ENCODE data around the gene SDCCAG8. TPM values are rescaled to one million over a fixed set of nuclear protein-coding genes. Genes with fewer than 3 reads are reported as not detected.

SDCCAG8 gene
- total RNA-seq, 4 donors from 2014 or later, result 21.6 to 62.7 (median 39.8) TPM

- TF ChIP-seq EP300 (IDR thresholded peaks at IDR 0.05) (no peak), CTCF (IDR thresholded peaks at IDR 0.05) (no peak), POLR2AphosphoS5 (IDR thresholded peaks at IDR 0.05) (no peak), POLR2A (IDR thresholded peaks at IDR 0.05) (no peak)
- Histone ChIP-seq H3K4me1 (no peaks in the 10 kb centered on the region), H3K9me3 (no peaks in the 10 kb centered on the region), H3K27ac (no peak overlapping the region), H3K27me3 (no peaks in the 10 kb centered on the region), H3K36me3 (peaks cover 5% of the 10 kb centered on the region), H3K4me3 (no peak overlapping the region)
- 77% methylated on average over 5 of the region's 5 CpGs for WGBS
- no peak for DNase-seq (ENCODE audit: low spot score in 2 of 2)
These were observed 245.2 kb downstream of the SDCCAG8 start for GRCh38 chr1:243501002-243501401.

DNA sequence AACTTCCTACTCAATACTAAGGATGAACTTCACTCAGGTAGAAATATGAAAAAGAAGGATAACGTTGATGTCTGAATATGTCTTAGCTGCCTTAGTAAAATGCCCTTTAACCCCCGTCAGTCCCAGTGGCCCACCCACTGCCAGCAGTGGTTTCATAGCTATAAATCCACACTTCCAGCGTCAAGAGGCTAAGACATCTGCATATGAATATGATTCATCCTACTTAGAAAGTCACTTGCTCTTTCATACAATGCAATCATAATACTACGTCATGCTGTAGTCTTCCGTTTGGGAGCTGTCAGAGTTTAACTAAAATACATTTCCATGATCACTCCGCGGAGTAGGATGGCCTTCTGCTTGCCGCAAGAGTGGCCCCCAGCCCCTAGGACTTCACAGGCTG, 247.3 kb downstream of the SDCCAG8 start:
- no peak overlapping the region for H3K27ac ChIP-seq
- H3K9me3 ChIP-seq, result no peaks in the 10 kb centered on the region
- TF ChIP-seq EP300 (IDR thresholded peaks at IDR 0.05), result no peak
- TF ChIP-seq POLR2A (IDR thresholded peaks at IDR 0.05), result no peak
- no peak for TF ChIP-seq CTCF (IDR thresholded peaks at IDR 0.05)
- no peak for TF ChIP-seq POLR2AphosphoS5 (IDR thresholded peaks at IDR 0.05)
- H3K36me3 ChIP-seq, result peaks cover under 1% of the 10 kb centered on the region
- no peaks in the 10 kb centered on the region for H3K27me3 ChIP-seq
- no peaks in the 10 kb centered on the region for H3K4me1 ChIP-seq
- H3K4me3 ChIP-seq, result no peak overlapping the region
- DNase-seq (ENCODE audit: low spot score in 2 of 2), result no peak
- WGBS, result 86% methylated on average over 8 of the region's 8 CpGs

- no peaks in the 10 kb centered on the region for H3K27me3 ChIP-seq
- 82% methylated on average over 10 of the region's 10 CpGs for WGBS
- no peak overlapping the region for H3K4me3 ChIP-seq
- H3K36me3 ChIP-seq, result peaks cover 6% of the 10 kb centered on the region
- no peaks in the 10 kb centered on the region for H3K4me1 ChIP-seq
- H3K27ac ChIP-seq, result no peak overlapping the region
- no peak for TF ChIP-seq POLR2A (IDR thresholded peaks at IDR 0.05)
- TF ChIP-seq EP300 (IDR thresholded peaks at IDR 0.05), result no peak
- no peak for TF ChIP-seq POLR2AphosphoS5 (IDR thresholded peaks at IDR 0.05)
- no peak for TF ChIP-seq CTCF (IDR thresholded peaks at IDR 0.05)
- no peak for DNase-seq (ENCODE audit: low spot score in 2 of 2)
- no peaks in the 10 kb centered on the region for H3K9me3 ChIP-seq
These were observed 250.3 kb downstream of the SDCCAG8 start for GRCh38 chr1:243505986-243506689.

DNA sequence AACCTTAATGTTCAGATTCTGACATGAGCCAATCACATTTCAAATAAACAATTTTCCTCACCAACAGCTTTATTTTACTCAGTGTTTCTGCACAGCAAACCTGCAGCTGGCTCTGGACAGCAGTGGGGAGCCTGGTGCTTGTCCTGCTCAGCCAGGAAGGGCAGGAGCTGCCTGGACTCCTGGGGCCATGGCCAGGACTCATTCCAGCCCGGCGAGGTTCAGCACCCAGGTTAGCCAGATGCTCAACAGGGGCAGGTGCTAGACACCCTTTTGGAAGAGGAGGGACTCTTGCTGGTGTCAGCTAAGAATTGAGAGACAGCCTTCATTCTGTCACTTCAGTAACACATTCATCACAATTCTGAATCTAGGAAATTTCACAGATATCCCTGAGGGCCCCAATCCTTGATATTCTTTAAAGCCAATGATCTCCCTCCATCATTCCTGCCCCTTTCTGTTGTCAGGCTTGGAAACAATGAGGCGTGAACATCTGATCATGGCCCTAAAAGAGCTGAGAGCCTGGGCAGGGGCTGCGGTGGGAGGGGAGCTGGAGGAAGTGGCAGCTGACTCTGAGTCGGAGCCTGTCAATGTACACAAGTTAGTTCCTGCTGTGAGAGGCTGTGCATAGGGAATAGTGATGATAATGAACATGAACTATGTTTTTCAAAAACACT, 251.3 kb downstream of the SDCCAG8 start:
- no peak for TF ChIP-seq CTCF (IDR thresholded peaks at IDR 0.05)
- no peak for TF ChIP-seq EP300 (IDR thresholded peaks at IDR 0.05)
- TF ChIP-seq POLR2A (IDR thresholded peaks at IDR 0.05), result no peak
- no peaks in the 10 kb centered on the region for H3K4me1 ChIP-seq

GRCh38 chr1:243507672-243508302, 251.9 kb downstream of the SDCCAG8 start:
- no peak overlapping the region for H3K27ac ChIP-seq
- TF ChIP-seq POLR2A (IDR thresholded peaks at IDR 0.05) (no peak), EP300 (IDR thresholded peaks at IDR 0.05) (no peak), POLR2AphosphoS5 (IDR thresholded peaks at IDR 0.05) (no peak), CTCF (IDR thresholded peaks at IDR 0.05) (no peak)
- H3K4me1 ChIP-seq, result no peaks in the 10 kb centered on the region
- no peaks in the 10 kb centered on the region for H3K9me3 ChIP-seq
- peaks cover 6% of the 10 kb centered on the region for H3K36me3 ChIP-seq
- H3K4me3 ChIP-seq, result no peak overlapping the region
- no peaks in the 10 kb centered on the region for H3K27me3 ChIP-seq
- DNase-seq (ENCODE audit: low spot score in 2 of 2), result no peak
- WGBS, result 82% methylated on average over 8 of the region's 8 CpGs

More for the DNA sequence above, 251.3 kb downstream of the SDCCAG8 start:
- WGBS, result 79% methylated on average over 4 of the region's 5 CpGs
- Histone ChIP-seq H3K36me3 (peaks cover 6% of the 10 kb centered on the region), H3K27ac (no peak overlapping the region), H3K4me3 (no peak overlapping the region), H3K9me3 (no peaks in the 10 kb centered on the region), H3K27me3 (no peaks in the 10 kb centered on the region)
- no peak for DNase-seq (ENCODE audit: low spot score in 2 of 2)

Data from suprapubic skin (tissue), 4 donors.